ENCODE results near the gene TNIK. TPM values are rescaled to one million over a fixed set of nuclear protein-coding genes. Genes with fewer than 3 reads are reported as not detected.

The TNIK gene
- total and polyA plus RNA-seq, 2 of the 13 experiments (the other 11 are each of a cell fraction or from before 2014, with no cell fraction given): 0.15 to 0.22 TPM

GRCh38 chr3:171285287-171285686 lies 174.9 kb downstream of the TNIK start:
- 36% methylated on average over 2 of the region's 2 CpGs for WGBS (ENCODE audit: low lambda C conversion rate)
- TF ChIP-seq ZSCAN9 (CRISPR knock-in tag; IDR thresholded peaks at IDR 0.05; ENCODE audit: borderline replicate concordance): no peak
- no peaks in the 10 kb centered on the region for H3K79me2 ChIP-seq (ENCODE audit: insufficient read depth, low read length)
- no peaks in the 10 kb centered on the region for H3K27me3 ChIP-seq (ENCODE audit: control insufficient read depth in 1 of 2, insufficient read depth in 2 of 2, low read length in 2 of 2)
- ATAC-seq (no peak), DNase-seq (ENCODE audit: low spot score) (no peak), FAIRE-seq (no peak)
- H2AFZ ChIP-seq (ENCODE audit: low read length): no peak overlapping the region
- BruUV-seq (replicated peaks): no TSS peak
- CTCF ChIA-PET (ENCODE audit: low intra/inter-chr PET ratio, low total read pairs): no interaction called here
- no peaks in the 10 kb centered on the region for H4K20me1 ChIP-seq (ENCODE audit: insufficient read depth, low read length)
- intact Hi-C loops (cut with micrococcal nuclease; ENCODE audit: unreplicated experiment): no loop called here
- POLR2A ChIA-PET: no interaction called here
- in situ Hi-C loops (cut with HindIII; ENCODE audit: extremely low pct_ligation_motif_present, low pct_unique_long_range_greater_than_20kb): no loop called here
- H3K27ac ChIP-seq (ENCODE audit: extremely low read length, insufficient read depth, low read length): no peak overlapping the region
- no peaks in the 10 kb centered on the region for H3K36me3 ChIP-seq (replicated peaks in 1 of 2; ENCODE audit: control insufficient read depth in 1 of 2, insufficient read depth in 2 of 2, low read length in 2 of 2)
- no peak overlapping the region for H3K4me2 ChIP-seq (ENCODE audit: low read depth, low read length)
- H3K9ac ChIP-seq (ENCODE audit: insufficient read depth, low read depth, low read length): no peak overlapping the region
- no peak overlapping the region for H3K4me3 ChIP-seq (replicated peaks in 1 of 3; ENCODE audit: insufficient read depth in 1 of 3, low read depth in 2 of 3, low read length in 3 of 3)
- H3K9me3 ChIP-seq (ENCODE audit: low read length): no peaks in the 10 kb centered on the region
- H3K4me1 ChIP-seq (ENCODE audit: insufficient read depth, low read length): no peaks in the 10 kb centered on the region

DNA sequence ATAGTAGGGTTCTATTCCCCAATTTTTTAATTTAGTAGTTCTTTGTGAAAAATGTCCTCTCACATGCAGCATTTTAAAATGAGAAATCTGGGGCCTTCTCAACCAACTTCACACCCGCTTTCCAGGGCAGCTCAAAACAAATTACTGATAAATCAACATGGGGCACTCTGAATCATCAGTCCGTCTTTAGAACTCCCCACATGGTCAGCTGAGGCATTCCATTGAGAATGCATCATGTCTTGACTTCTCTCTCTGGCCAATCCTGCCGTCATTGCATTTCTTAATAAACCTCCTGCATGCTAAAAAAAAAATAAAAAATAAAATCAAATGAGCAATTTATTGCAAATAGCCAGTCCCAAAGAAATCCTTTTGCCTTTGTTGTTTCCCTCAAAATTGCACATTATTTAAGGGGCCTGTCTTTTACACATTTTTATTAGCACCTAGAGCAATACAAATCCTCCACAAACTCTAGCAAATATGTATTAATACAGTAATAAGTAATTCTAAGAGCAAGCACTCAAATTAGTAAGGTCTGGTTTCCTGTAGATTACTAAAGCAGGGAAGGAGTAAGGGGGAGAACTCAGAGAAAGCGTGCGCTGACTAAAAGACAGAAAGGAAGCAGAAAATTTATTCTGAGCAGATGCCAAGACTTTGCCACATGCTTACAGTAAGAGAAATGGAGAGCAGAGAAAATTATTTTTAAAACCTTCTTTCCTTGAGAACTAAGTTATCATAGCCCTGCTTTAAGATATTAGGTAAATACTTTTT lies 175.7 kb downstream of the TNIK start:
- H3K4me3 ChIP-seq (replicated peaks in 1 of 3; ENCODE audit: insufficient read depth in 1 of 3, low read depth in 2 of 3, low read length in 3 of 3): no peak overlapping the region
- 42% methylated on average over 5 of the region's 5 CpGs for WGBS (ENCODE audit: low lambda C conversion rate)
- no peaks in the 10 kb centered on the region for H3K9me3 ChIP-seq (ENCODE audit: low read length)
- no peak for DNase-seq (ENCODE audit: low spot score)
- no TSS peak for BruUV-seq (replicated peaks)
- H3K4me2 ChIP-seq (ENCODE audit: low read depth, low read length): no peak overlapping the region
- CTCF ChIA-PET (ENCODE audit: low intra/inter-chr PET ratio, low total read pairs): no interaction called here
- intact Hi-C loops (cut with micrococcal nuclease; ENCODE audit: unreplicated experiment) (loop anchor here (5.0 kb wide), 1 partner anchor 813 kb away; no protein-coding TSS in a partner anchor), in situ Hi-C loops (cut with HindIII; ENCODE audit: extremely low pct_ligation_motif_present, low pct_unique_long_range_greater_than_20kb) (no loop called here)
- H4K20me1 ChIP-seq (ENCODE audit: insufficient read depth, low read length): no peaks in the 10 kb centered on the region
- H3K79me2 ChIP-seq (ENCODE audit: insufficient read depth, low read length): no peaks in the 10 kb centered on the region
- TF ChIP-seq FOXK1 (CRISPR knock-in tag; IDR thresholded peaks at IDR 0.05; ENCODE audit: borderline replicate concordance, low read depth) (no peak), ZNF574 (CRISPR knock-in tag; IDR thresholded peaks at IDR 0.05) (no peak), SRF (IDR thresholded peaks at IDR 0.05; ENCODE audit: low read depth, low read length) (no peak)
- H3K9ac ChIP-seq (ENCODE audit: insufficient read depth, low read depth, low read length): no peak overlapping the region
- POLR2A ChIA-PET: no interaction called here
- ATAC-seq: no peak
- no peaks in the 10 kb centered on the region for H3K36me3 ChIP-seq (replicated peaks in 1 of 2; ENCODE audit: control insufficient read depth in 1 of 2, insufficient read depth in 2 of 2, low read length in 2 of 2)
- H3K27me3 ChIP-seq (ENCODE audit: control insufficient read depth in 1 of 2, insufficient read depth in 2 of 2, low read length in 2 of 2): no peaks in the 10 kb centered on the region
- FAIRE-seq: no peak
- H3K4me1 ChIP-seq (ENCODE audit: insufficient read depth, low read length): no peaks in the 10 kb centered on the region
- H3K27ac ChIP-seq (ENCODE audit: extremely low read length, insufficient read depth, low read length): no peak overlapping the region
- H2AFZ ChIP-seq (ENCODE audit: low read length): no peak overlapping the region

All from HepG2 (cell line).